ENCODE data around the gene BUB1. TPM values are rescaled to one million over a fixed set of nuclear protein-coding genes. Genes with fewer than 3 reads are reported as not detected.
"Not testable (repeated sequence)": the region's sequence is repeated elsewhere in the genome, so short reads cannot be mapped to it uniquely, and the experiment has no call there.

BUB1 gene
- total and polyA plus RNA-seq, 8 donors = 7.1 to 44.9 (median 21.2) TPM

DNA sequence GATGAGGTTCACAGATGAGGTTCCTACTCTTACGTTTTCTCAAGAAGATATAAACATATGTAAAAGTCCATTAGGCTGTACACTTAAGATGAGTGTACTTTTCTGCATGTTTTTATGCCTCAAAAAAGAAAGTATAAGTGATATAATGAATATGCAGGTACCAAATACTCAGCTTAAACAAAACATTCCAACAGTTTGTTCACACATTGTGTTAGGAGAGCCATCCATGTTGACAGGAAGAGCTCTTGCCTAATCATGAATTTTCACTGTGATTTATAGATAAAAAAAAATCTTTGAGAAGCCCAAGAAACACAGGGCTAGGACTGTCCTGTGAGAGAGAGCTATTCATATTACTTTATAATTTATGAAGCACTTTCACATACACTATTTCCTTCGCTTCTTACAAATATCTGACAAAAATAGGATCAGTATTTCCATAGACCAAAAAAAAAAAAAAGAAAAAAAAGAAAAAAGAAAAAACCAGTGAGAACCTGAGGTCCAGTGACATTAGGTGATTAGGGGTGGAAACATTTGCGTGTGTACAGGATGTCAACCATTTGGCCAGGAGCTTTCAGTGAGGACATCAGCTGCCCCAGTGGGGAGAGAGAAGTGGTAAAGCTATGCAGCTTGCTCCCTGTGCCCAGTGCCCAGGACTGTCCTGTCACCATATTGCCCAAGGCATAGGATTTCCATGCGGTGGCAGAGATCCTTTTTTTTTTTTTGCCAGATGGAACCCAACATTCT lies 38.7 kb downstream of the BUB1 start:
- no peaks in the 10 kb centered on the region for H3K4me1 ChIP-seq
- peaks cover 0 to 28% of the 10 kb centered on the region in 2 donors for H3K36me3 ChIP-seq
- DNase-seq = no peak
- intact Hi-C loops (cut with DNase I) = no loop called here
- H3K27ac ChIP-seq = no peak overlapping the region
- no peak for ATAC-seq
- H3K4me3 ChIP-seq = no peak overlapping the region
- TF ChIP-seq, protein P1, sequence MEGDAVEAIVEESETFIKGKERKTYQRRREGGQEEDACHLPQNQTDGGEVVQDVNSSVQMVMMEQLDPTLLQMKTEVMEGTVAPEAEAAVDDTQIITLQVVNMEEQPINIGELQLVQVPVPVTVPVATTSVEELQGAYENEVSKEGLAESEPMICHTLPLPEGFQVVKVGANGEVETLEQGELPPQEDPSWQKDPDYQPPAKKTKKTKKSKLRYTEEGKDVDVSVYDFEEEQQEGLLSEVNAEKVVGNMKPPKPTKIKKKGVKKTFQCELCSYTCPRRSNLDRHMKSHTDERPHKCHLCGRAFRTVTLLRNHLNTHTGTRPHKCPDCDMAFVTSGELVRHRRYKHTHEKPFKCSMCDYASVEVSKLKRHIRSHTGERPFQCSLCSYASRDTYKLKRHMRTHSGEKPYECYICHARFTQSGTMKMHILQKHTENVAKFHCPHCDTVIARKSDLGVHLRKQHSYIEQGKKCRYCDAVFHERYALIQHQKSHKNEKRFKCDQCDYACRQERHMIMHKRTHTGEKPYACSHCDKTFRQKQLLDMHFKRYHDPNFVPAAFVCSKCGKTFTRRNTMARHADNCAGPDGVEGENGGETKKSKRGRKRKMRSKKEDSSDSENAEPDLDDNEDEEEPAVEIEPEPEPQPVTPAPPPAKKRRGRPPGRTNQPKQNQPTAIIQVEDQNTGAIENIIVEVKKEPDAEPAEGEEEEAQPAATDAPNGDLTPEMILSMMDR (IDR thresholded peaks at IDR 0.05) = no peak
- H3K27me3 ChIP-seq = no peaks in the 10 kb centered on the region
- H3K9me3 ChIP-seq = no peaks in the 10 kb centered on the region

DNA sequence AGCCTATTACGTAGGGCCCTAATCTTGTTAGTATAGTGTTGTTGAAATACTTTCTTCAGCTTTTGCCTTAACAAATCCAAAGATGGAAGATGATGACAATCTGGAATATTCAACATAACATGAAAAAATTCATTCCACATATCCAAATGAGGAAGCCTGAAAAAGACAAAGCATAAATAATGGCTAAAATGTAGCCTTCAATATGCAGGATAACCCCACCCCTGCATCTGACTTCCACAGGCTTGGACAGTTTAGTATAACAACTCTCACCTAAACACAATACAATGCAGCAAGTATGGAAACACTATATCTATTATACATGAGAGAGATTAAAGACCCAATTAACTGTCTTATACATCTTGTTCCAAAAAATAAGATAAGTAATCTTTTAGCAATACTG lies 39.9 kb downstream of the BUB1 start:
- intact Hi-C loops (cut with DNase I) = no loop called here
- Histone ChIP-seq H3K4me1 (no peaks in the 10 kb centered on the region), H3K27ac (no peak overlapping the region), H3K9me3 (no peaks in the 10 kb centered on the region), H3K27me3 (no peaks in the 10 kb centered on the region), H3K4me3 (no peak overlapping the region), H3K36me3 (peaks cover 0 to 28% of the 10 kb centered on the region in 2 donors)
- TF ChIP-seq, protein P1 (IDR thresholded peaks at IDR 0.05) = no peak
- ATAC-seq (no peak), DNase-seq (no peak)

GRCh38 chr2:110637093-110637492 lies 40.8 kb downstream of the BUB1 start:
- ATAC-seq (no peak), DNase-seq (no peak)
- Histone ChIP-seq H3K4me3 (no peak overlapping the region), H3K9me3 (no peaks in the 10 kb centered on the region), H3K27me3 (no peaks in the 10 kb centered on the region), H3K36me3 (peaks cover 0 to 28% of the 10 kb centered on the region in 2 donors), H3K4me1 (no peaks in the 10 kb centered on the region), H3K27ac (no peak overlapping the region)
- intact Hi-C loops (cut with DNase I) = no loop called here
- TF ChIP-seq, protein P1 (IDR thresholded peaks at IDR 0.05) = no peak

GRCh38 chr2:110635949-110636628 lies 41.8 kb downstream of the BUB1 start:
- intact Hi-C loops (cut with DNase I); DNase-seq: not testable (repeated sequence)

GRCh38 chr2:110627348-110627747 lies 50.5 kb downstream of the BUB1 start:
- H3K27ac ChIP-seq, ATAC-seq, H3K27me3 ChIP-seq: not testable (repeated sequence)

More at GRCh38 chr2:110635949-110636628, 41.8 kb downstream of the BUB1 start:
- ATAC-seq, H3K4me1 ChIP-seq, H3K9me3 ChIP-seq, H3K27ac ChIP-seq, H3K4me3 ChIP-seq, H3K27me3 ChIP-seq: not testable (repeated sequence)
- peaks cover 0 to 21% of the 10 kb centered on the region in 2 donors for H3K36me3 ChIP-seq

GRCh38 chr2:110619326-110619939 lies 58.4 kb downstream of the BUB1 start:
- H3K4me3 ChIP-seq; DNase-seq; H3K4me1 ChIP-seq; H3K36me3 ChIP-seq; H3K27me3 ChIP-seq; H3K27ac ChIP-seq; intact Hi-C loops (cut with DNase I); H3K9me3 ChIP-seq; ATAC-seq: not testable (repeated sequence)

More at GRCh38 chr2:110627348-110627747, 50.5 kb downstream of the BUB1 start:
- intact Hi-C loops (cut with DNase I); H3K4me1 ChIP-seq; H3K36me3 ChIP-seq; DNase-seq; H3K4me3 ChIP-seq; H3K9me3 ChIP-seq: not testable (repeated sequence)

GRCh38 chr2:110613927-110614326 lies 63.9 kb downstream of the BUB1 start:
- intact Hi-C loops (cut with DNase I); H3K36me3 ChIP-seq; ATAC-seq; H3K4me3 ChIP-seq; DNase-seq; H3K27me3 ChIP-seq; H3K27ac ChIP-seq; H3K4me1 ChIP-seq; H3K9me3 ChIP-seq: not testable (repeated sequence)

- H3K27ac ChIP-seq; H3K9me3 ChIP-seq; intact Hi-C loops (cut with DNase I); H3K36me3 ChIP-seq; H3K4me3 ChIP-seq; H3K4me1 ChIP-seq; H3K27me3 ChIP-seq: not testable (repeated sequence)
- ATAC-seq (peak; percentile 63), DNase-seq (peak in 1 of 4 donors; percentile 68)
Observed at GRCh38 chr2:110610613-110611250, 67.1 kb downstream of the BUB1 start.

DNA sequence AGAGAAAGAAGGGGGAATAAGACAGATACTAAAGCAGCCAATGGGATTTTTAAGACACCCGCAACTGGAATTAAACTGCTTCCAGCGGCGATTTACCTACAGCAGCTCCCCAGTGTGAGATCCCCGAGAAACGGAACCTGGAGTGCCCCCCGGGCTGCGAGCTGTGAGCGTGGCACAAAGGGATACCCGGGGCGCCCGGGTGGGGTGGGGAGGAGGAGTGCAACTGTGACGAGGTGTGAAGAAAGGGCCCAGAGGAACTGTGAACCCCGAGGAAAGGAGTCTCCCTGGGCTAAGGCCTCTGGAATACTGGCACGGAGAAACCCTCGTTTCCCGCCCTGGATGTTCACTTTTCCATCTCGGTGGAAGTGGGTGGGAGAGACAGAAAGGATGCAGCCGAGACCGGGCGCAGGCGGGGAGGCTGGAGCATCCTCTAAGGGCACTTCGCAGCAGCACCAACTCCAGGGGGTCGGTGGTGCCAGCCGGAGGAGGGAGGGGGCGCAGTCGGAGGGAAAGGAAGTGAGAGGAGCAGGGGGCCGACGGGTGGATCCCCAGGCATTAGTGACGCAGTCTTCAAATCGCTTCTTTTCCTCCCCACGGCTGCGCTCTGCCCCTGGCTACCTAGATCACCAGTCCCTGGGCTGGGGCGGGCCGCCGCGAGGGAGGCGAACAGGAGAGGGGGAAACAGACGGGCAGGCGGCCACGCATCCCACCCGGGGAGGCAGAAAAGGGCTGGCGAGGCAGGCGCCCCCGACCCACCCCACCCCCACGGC lies 67.8 kb downstream of the BUB1 start:
- H3K27ac ChIP-seq; H3K4me1 ChIP-seq; H3K9me3 ChIP-seq; H3K36me3 ChIP-seq; H3K4me3 ChIP-seq; intact Hi-C loops (cut with DNase I); H3K27me3 ChIP-seq: not testable (repeated sequence)
- ATAC-seq (peak; percentile 52), DNase-seq (peak in 1 of 4 donors; percentile 57)

All from left lung (tissue), 10 donors.